ENCODE results near the gene ITGB3.

DNA sequence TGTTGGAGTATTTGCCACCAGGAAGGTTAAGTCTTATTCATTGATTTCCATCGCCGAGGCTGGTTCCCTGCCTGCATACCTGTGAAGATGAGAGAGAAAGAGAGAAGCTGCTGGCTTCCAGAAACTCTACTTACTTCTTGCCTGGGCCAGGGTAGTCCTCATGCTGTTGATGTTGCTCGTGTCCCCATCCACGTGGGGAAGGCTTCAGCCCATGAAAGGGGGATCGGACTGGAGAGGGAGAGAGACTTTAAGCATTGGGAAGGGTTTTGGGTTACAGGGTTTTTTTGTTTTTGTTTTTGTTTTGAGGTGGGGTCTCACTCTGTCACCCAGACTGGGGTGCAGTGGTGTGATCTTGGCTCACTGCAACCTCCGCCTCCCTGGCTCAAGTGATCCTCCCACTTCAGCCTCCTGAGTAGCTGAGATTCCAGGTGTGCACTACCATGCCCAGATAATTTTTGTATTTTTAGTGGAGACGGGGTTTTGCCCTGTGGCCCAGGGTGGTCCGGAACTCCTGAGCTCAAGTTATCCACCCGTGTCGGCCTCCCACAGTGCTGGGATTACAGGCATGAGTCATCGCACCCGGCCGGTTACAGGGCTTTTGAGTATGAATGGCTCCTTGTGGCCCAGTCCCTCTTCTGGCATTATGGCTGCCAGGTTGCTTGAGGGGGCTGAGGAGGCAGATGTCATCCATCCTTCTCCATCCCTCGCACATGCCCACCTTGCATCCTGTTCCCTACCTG lies 26.6 kb downstream of the ITGB3 start:
- TF ChIP-seq NBN (IDR thresholded peaks at IDR 0.05) = no peak
- no peak for TF ChIP-seq CHD4 (IDR thresholded peaks at IDR 0.05)
- no peak for TF ChIP-seq EP300 (IDR thresholded peaks at IDR 0.05; ENCODE audit: borderline replicate concordance in 1 of 2, control insufficient read depth in 1 of 2, low read depth in 2 of 2, low read length in 2 of 2)
- no peak for TF ChIP-seq MTA2 (IDR thresholded peaks at IDR 0.05; ENCODE audit: low read depth)
- TF ChIP-seq ZBTB40 (IDR thresholded peaks at IDR 0.05; ENCODE audit: borderline replicate concordance) = no peak
- no peak for TF ChIP-seq GABPA (IDR thresholded peaks at IDR 0.05; ENCODE audit: low read depth)
- TF ChIP-seq TAF1 (IDR thresholded peaks at IDR 0.05; ENCODE audit: borderline replicate concordance, low read depth, low read length) = no peak
- no peak for TF ChIP-seq CTCF (IDR thresholded peaks at IDR 0.05 in 2 of 3, conservative IDR thresholded peaks at IDR 0.05 in 1 of 3; ENCODE audit: control insufficient read depth in 2 of 3, extremely low read depth in 1 of 3, insufficient read depth in 1 of 3, low read depth in 3 of 3, low read length in 3 of 3)
- TF ChIP-seq PAX8 (IDR thresholded peaks at IDR 0.05) = no peak
- no peak for TF ChIP-seq POLR2AphosphoS5 (IDR thresholded peaks at IDR 0.05; ENCODE audit: low read length)
- no peak for TF ChIP-seq POLR2A (IDR thresholded peaks at IDR 0.05; ENCODE audit: low read depth, low read length)
- TF ChIP-seq ESRRA (IDR thresholded peaks at IDR 0.05; ENCODE audit: low read length) = no peak
- TF ChIP-seq NFIC (IDR thresholded peaks at IDR 0.05; ENCODE audit: low read depth, low read length) = no peak
